Fibroblast of skin of left quadriceps (primary cell): ENCODE data around the gene PREX1.
"Not testable (repeated sequence)": the region's sequence is repeated elsewhere in the genome, so short reads cannot be mapped to it uniquely, and the experiment has no call there.

Source experiments
- DNase-seq, 2 experiments: peaks; one replicate each; pipeline ENCODE4 v3.0.0-alpha.2; 2013; ENCODE audit warnings: low read depth in 2 of 2

Gene PREX1

DNA sequence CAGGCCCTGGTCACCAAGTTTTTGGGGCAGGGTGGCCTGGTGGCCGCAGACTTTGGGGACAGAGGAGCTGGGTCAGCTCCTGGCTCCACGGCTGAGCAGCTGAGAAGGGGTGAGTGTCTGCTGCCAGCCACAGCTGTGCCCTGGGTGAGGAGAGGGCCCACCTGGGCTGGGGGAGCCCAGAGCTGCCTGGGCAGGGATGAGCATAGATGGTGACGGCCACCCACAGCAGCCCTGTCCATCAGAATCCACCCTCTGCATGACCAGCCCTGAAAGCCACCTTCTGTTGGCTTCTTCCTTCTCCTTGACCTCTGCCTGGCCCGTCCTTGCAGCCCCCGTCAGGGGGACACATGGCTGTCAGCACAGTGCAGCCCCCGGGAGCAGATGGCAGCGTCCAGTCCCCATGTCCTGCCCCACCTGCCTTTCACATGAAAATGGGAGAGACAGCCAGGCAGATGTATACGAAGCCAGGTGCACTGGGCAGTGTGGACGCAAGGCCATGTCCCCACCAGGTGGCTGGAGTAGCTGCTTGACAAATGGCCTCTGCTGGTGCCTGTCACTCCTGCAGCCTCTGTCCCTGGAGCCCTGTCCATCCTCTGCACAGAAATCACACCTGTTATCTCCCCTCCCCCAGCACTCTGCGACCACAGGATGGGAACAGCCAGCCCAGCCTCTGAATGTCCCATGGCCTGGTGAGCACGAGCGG, 220.8 kb downstream of the PREX1 start:
- DNase-seq: no peak

DNA sequence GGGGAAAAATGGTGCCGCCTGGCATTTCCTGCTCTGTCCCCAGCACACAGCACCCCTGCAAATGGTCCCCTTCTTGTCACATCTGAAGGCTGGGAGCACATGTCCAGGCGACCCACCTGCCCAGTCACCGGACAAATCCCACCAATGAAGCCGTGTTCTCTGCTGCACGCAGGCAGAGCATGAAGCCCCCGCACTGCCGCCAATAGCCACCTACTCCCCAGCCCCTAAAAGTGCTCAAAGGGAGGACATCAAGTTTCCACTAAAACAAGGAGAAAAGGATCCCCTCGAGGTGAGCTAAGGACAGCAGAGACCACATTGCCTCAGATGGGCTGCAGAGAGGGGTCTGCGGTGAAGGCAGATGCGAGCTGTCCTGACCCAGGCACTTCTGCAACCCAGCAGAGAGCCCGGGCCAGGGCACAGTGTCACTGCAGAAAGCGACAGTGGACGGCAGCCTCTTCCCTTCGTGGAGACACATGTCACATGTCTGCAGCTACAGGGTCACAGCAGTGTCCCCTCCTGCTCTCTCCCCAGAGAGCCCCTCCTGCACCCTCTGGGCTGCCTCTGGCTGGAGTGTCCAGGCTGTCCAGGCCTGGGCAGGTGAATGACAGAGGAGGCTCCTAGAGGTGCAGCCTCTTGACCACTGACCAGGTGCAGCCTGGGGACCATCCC, 221.5 kb downstream of the PREX1 start:
- DNase-seq: no peak

GRCh38 chr20:48605364-48606171, 222.2 kb downstream of the PREX1 start:
- DNase-seq: no peak

DNA sequence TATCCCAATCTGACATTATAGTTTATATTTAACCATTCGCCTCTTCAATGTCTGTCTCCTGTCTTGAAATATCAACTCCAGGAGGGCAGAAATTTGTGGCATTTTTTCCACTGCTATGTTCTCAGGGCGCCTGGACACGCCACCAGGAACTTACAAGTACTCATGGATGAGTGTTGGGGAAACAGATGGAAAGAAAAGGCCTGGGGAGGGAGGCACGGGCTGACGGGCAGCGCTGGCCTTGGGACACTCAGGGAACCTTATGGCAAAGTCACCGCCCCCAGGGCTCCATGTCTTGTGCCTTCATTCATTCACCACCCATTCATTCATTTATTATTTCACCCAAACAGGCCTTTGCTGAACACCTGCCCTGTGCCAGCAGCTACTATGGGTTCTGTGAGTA, 222.9 kb downstream of the PREX1 start:
- no peak for DNase-seq

DNA sequence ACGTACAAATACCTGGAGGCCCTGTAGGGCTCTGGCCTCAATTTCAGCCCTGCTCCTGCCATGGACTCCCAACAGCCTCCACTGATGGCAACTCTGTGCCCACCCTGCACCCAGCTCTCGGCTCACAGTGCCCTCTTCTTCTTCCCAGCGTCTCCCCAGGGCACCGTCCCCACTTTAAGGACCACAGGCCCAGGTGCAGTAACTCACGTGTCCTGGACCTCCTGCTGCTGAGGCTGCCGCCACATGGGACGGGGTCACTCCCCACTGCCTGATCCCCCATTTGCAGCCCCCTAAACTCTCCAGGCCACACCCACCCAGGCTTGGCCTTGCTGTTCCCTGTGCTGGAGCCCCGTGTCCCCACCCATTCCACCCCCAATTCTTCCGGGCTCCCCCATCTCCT, 223.4 kb downstream of the PREX1 start:
- no peak for DNase-seq

DNA sequence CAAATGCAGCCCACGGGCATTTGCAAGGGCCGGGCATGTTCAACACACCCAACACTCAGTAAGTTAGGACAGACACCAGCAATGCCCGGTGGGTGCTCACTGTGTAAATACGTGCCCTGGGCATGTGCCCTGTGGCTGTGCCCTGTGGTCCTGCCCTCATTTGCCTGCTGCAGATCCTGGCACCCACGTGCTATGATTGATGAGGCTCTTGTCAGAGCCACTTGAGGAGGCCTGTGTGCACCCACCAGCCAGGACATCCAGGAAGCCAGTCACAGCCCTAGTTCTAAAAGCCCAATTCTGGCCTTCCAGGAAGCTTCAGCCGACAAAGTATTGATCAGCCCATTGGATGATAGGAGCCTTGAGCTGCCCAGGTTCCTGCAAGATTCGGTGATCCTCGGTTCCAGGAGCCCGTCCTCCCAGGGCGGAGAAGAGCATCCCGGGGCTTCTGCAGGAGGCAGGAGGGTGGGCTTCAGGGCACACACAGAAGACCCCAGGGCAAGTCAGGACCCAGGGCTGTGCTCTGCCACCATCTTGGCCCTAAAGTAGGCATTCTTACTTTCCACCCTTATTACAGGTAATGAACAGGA, 223.9 kb downstream of the PREX1 start:
- DNase-seq: no peak

- no peak for DNase-seq
These were observed 224.5 kb downstream of the PREX1 start for GRCh38 chr20:48603116-48603818.

DNA sequence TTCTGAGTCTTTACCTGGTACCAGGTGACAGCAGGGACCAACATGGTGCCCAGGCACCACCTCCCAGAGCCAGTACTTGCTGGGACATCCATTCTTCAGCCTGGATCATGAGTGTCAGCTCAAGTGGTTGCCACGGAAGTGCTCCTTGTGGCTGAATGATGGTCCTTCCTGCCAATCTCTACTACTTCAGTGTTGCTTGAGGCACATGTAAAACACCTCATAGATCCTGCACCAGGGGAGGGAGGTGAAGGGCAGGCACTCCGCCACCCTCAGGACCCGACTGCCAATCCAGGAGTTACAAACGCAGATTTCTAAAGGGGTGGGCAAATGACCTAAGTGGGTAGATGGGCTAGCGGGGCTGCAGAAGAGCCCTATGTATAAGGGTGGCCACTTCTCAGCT, 226.0 kb downstream of the PREX1 start:
- DNase-seq: no peak

DNA sequence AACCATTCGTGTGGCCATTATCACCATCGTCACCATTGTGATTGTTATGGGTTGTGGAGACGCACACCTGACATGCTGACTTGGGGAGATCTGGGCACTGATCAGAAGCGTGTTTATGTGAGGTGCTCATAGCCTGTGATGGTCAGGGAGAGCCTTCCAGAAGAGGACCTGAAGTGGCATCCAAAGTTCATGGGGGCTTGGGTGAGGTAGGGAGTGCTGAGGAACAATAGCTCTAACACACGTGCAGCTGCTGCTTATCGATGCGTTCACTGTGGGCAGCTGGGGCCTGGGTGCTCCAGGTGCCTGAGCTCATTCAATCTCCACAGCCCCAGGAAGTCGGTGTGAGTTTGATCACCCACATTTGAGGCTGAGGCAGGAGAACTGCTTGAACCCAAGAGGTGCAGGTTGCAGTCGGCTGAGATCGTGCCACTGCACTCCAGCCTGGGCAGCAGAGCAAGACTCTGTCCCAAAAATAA, 227.3 kb downstream of the PREX1 start:
- no peak for DNase-seq

GRCh38 chr20:48599748-48600469, 227.9 kb downstream of the PREX1 start:
- DNase-seq: no peak

DNA sequence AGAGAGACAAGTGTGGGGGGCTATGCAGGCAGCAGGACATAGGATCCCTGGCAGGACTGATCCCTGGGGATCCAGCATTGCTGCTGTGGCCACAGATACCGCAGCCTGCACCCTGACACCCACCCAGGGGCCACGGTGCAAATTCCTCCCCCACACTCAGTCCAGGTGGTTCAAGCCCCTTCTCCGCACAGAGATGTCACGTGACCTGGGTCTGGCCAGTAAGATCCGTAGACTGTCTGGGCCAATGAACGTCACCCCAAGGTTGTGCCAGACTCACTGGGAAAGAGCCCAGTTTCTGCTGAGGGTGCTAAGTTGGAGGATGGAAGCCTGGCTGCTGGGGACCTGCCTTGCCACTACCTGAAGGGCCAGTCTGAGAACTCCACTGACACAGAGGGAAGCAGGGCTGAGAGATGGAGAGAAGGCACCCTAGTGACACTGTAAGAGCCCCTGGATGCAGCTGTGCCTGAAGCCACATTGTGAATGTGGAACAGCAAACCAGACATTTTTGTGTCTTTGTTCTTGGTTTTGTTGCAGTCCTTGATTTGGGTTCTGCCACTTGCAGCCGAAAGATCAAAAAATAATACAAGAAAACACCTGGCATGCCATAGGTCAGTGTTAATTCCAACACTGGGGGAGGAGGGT, 228.6 kb downstream of the PREX1 start:
- DNase-seq: no peak

DNA sequence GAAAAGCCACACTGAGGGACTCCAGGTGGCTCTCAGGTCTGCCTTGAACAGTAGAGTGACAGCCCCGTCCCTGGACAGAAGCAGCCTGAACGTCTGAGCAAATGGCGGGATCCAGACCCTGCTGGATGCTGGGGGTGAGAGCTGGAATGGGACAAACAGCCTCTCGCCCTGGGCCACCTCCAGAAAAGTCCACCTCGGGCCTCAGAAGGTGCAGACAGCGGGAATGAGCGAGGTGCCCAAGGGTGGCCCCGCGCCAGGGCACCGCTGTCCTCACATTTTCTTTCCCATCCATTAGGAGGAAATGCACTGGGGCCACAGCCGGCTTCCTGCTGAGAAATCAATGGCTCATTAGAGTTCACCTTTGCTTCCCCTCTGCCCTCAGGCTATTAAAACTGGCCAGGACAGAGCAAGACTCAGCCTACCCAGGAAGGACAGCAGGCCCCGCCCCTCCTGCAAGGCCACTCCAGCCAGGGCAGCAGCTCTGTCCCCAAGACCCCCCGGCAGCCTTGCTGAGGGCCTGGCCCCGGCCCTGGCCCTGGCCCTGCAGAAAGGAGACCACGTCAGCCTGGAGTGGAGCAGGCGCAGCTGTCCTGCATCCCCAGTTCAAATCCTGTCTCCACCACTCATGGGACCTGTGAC, 229.4 kb downstream of the PREX1 start:
- DNase-seq: not testable (repeated sequence)

DNA sequence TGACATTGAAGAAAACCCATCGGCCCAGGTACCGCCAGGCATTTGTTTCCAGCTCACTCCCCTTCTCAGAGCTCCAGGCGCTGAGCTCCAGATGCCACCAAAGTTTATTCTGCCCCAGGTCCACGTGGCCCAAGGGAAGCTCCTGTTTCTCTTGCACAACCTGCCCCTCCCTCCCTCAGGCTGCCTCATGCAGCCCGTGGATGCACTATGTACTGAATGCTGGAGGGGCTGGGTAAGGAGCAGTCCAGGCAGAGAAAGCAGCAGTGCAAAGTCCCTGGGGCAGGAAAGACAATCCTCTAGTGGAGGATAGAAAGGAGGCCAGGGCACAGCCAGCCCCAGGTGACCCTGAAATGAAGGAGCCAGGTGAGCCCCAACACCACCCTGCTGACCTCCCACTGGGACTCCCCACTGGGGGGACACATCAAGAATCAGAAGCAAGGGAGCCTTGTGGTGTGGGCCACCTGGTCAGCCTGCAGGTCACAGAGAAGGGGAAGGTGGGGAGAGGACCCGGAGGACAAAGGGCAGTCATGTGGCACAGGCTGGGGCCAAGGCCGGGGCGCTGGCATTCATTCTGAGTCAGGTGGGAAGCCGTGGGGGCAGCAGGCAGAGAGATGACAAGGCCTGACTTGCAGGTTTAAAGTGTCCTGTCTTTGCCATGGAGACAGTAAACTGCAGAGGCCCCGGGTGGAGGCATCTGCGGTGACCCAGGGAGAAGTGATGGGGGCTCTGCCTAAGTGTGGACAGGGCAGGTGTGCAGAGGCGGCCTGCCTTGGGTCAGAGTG, 230.1 kb downstream of the PREX1 start:
- no peak for DNase-seq

DNA sequence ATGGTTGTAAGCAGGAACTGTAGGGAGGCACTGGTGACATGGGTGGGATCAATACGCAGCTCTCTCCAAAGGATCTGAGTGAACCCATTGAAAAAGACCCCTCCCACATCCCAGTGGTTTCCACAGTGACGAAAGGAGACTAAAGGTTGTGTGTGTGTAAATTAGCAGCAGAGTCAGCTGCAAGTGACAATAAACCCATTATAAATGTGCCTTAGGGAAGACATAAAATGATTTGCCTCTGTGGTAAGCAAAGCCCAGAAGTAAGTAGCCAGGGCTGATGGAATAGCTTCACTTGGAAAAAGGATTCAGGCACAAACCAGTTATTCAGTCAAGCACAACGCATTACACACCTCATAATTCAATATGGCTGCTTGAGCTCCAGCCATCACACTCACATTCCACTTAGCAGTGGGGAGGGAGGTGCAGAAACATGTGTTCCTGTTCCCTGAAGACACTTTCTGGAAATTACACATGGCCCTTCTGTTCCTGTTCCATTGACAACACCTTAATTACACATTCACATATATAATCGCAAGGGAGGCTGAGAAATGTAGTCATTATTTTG, 231.4 kb downstream of the PREX1 start:
- DNase-seq: no peak

DNA sequence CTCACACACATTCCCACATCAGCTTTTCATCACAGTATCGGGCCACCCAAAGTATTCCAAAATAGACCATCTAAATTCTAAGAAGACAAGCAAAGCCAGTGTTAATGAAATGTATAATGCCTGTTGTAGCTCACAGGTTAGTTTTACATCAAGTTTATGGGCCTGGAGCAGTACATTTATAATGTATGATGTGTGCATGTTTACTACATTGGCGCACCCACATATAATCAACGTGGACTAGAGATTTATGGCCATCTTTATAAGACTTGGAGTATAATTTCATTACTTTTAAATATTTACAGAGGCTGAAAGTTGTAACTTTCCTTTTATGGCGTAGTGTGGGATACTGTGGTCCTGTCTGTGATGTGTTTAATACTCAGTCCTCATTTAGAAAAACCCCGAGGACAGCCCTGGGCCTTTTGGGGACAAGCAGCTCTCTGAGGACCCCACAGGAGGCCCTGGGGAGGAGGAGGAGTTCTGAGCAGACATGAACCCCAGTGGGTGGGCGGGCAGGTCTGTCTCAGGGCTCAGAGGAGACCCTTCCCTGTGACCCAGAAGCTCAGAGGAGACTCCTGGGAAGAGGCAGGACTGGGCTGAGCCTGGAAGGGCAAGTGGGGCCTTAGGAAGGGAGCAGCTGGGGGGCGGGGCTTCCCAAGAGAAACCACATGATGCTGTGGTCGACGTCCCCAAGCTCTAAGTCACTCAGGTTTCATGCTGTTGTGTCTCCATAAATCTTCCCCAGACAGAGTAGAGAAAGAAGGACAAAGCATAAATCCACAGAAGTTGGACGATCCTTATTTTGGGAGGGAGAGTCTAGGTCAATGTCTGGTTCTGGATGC, 232.1 kb downstream of the PREX1 start:
- DNase-seq: no peak

DNA sequence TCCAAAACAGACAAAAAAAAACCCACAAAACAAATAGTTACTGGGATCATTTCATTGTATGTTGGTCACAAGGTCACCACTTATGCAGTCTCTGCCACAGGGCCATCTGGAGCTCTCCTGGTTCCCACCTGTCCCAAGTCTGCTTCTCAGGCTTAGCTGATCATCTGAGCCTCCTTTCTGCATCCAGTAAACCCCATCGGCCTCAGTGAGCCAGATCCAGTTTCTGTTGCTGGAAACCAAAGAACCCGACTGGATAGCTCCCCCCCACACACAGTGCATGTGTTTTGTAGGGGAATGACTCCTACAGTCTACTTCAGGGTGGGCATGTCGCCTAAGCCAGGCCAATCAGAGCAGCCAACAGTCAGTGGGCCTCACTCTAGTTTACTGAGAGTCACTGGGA, 233.3 kb downstream of the PREX1 start:
- no peak for DNase-seq

DNA sequence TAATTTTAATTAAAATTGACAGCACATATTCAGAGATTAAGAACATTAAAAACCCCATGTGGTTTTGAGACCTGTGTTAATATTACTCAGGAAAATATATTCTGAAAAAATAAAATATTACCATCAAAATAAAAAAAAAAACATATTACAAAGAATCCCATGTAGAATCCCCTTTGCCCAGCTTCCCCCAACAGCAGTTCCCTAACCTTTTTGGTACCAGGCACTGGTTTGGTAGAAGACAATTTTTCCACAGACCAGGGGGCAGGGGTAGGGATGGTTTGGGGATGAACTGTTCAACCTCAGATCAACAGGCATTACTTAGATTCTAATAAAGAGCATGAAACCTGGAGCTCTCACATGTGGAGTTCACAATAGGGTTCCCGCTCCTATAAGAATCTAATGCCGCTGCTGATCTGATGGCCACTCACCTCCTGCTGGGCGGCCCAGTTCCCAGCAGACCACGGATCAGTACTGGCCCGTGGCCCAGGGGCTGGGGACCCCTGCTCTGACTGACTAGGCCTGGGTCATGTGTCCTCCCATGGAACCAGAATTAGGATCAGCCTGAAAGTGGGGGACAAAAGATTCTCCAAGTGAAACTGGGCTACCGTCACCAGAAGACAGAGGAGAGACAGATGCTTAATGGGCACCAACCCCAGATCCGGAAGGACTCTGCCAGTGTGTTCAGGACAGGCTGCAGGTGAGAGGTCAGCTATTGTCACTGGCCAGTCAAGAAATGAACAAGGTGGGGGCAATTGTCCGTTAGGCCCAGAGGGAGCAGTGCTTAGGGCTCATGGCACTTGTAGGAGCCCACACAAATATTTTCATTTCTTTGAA, 235.5 kb downstream of the PREX1 start:
- DNase-seq: no peak
